ENCODE data around the gene NSD1. TPM values are rescaled to one million over a fixed set of nuclear protein-coding genes. Genes with fewer than 3 reads are reported as not detected.
"Not testable (repeated sequence)": the region's sequence is repeated elsewhere in the genome, so short reads cannot be mapped to it uniquely, and the experiment has no call there.

The NSD1 gene
- polyA plus RNA-seq, 1 donor from 2014 or later: 68.5 TPM

DNA sequence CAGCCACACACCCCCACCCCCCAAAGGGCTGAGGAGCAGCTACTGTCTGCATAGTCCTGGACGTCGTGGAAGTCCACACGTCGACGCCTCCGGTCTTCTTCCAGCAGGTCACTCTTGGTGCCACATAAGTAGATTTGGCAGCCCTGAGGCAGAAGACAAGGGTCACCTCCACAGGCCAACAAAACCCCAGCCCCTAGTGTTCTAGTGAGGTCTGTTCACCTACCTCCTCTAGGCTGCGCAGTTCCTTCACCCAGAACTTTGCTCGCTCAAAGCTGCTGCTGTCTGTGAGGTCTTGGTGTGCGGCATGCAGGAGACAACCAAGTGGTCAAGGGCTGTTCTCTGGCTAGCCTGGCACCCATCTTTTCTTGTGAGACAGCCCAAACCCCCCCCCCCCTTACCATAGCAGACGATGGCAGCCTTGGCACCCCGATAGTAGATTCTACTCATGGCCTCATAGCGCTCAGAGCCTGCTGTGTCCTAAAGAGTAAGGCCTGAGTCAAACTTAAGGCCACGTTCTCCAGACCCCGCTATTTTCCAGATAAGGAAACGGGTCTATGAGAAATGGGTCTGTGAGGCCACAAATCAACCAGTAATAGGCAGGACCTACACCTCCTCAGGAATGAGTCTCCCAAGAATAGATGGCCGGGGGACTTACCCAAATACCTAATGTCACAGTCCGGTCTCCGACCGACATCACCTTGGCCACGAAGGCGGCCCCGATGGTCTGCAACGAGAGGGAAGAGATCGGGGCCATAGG lies 169.0 kb downstream of the NSD1 start:
- Mint-ChIP-seq H3K4me1 (peaks cover 44 to 68% (median 68%) of the 10 kb centered on the region in 3 donors), H3K36me3 (peaks cover 2% of the 10 kb centered on the region), H3K9me3 (no peaks in the 10 kb centered on the region), H3K27me3 (no peaks in the 10 kb centered on the region), H3K4me3 (peak overlapping the region; percentile 88 to 99 (median 96)), H3K27ac (peak overlapping the region; percentile 88 to 97 (median 91))

DNA sequence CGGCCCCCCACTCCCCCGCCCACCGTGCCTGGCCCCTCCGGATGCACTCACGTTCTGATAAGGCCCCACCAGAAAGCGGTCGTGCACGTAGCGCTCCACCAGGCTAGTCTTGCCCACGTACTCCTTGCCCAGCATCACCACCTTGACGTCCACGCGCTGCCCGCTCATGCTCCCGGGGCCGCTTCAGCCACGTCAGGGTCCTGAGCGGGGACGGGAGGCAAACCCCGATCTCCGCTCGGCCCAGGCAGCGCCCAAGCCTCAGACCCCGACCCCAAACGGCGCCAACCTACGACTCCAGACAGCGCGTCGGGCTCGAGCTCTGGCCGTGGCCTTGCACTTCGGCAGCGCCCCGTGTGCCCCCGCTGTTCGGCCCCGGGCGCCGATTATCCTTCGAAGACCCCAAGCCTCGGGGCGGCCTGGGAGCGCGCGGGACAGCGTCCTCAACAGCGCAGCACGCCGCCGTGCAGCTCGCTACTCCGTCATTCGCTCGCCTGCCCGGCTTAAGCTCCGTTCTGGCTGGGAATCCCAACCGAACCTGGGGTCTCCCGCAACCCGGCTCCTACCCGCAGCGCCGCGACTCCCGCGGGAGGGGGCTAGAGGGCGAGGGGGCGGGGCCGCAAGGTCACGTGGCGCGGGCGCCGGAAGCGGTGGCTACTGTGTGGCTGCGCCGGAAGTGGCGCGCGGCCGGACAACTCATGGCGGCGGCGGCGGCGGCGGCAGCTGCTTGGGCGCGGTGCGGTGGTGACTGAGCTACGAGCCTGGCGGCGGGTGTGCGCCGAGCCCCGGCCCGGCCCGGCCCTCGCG lies 169.8 kb downstream of the NSD1 start, which contains the start of the genes PRELID1 and RAB24:
PRELID1 (plus strand) TSS at position 679 of the 804 bp plus-strand sequence. CDS start 187 bp downstream, outside the sequence.
RAB24 (minus strand) TSS at position 599 of the 804 bp plus-strand sequence; CDS start at position 168, 431 bp downstream.
- peaks cover 42 to 70% (median 68%) of the 10 kb centered on the region in 3 donors for H3K4me1 Mint-ChIP-seq
- H3K27me3 Mint-ChIP-seq: no peaks in the 10 kb centered on the region
- H3K27ac Mint-ChIP-seq: peak within 1 kb of the TSS; percentile 88 to 98 (median 97)
- H3K4me3 Mint-ChIP-seq: peak within 1 kb of the TSS; percentile 88 to 99 (median 96)
- peaks cover 2% of the 10 kb centered on the region for H3K36me3 Mint-ChIP-seq
- H3K9me3 Mint-ChIP-seq: no peaks in the 10 kb centered on the region

DNA sequence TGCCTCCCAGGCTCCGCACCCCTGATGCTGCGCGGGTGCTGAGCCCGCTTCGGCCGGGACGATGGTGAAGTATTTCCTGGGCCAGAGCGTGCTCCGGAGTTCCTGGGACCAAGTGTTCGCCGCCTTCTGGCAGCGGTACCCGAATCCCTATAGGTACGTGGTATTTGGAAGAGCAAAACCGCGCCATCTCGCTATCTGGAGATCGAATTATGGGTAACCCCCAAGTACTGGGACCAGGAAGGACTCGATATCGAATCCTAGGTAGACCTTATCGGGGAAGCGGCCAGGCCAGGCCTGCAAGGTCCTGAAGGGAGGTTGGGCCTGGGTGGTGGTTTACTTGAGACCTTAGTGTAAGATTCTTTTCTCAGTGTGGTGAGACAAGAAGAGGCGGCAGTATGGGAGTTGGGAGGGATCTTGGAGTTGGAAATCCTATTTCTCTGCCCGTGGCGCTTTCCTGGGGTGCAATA lies 170.4 kb downstream of the NSD1 start:
- Mint-ChIP-seq H3K9me3 (no peaks in the 10 kb centered on the region), H3K4me3 (peak overlapping the region; percentile 88 to 99 (median 96)), H3K36me3 (peaks cover 2% of the 10 kb centered on the region), H3K4me1 (peaks cover 38 to 67% (median 67%) of the 10 kb centered on the region in 3 donors), H3K27me3 (no peaks in the 10 kb centered on the region), H3K27ac (peak overlapping the region; percentile 88 to 98 (median 97))

- peak overlapping the region; percentile 88 to 98 (median 97) for H3K27ac Mint-ChIP-seq
- peak overlapping the region; percentile 88 to 99 (median 96) for H3K4me3 Mint-ChIP-seq
- H3K4me1 Mint-ChIP-seq: peaks cover 38 to 66% (median 65%) of the 10 kb centered on the region in 3 donors
- peaks cover 2% of the 10 kb centered on the region for H3K36me3 Mint-ChIP-seq
- no peaks in the 10 kb centered on the region for H3K9me3 Mint-ChIP-seq
- H3K27me3 Mint-ChIP-seq: no peaks in the 10 kb centered on the region
Observed at GRCh38 chr5:177304392-177305119, 171.0 kb downstream of the NSD1 start.

- H3K36me3 Mint-ChIP-seq, H3K27me3 Mint-ChIP-seq, H3K9me3 Mint-ChIP-seq: not testable (repeated sequence)
- H3K4me3 Mint-ChIP-seq: peak overlapping the region; percentile 44 to 88 (median 58)
- H3K27ac Mint-ChIP-seq: peak overlapping the region in 2 of 3 donors; percentile 53 to 74
- H3K4me1 Mint-ChIP-seq: peaks cover 35 to 64% (median 62%) of the 10 kb centered on the region in 3 donors
Observed at GRCh38 chr5:177306103-177306640, 172.6 kb downstream of the NSD1 start.

GRCh38 chr5:177306674-177307543 lies 173.3 kb downstream of the NSD1 start:
- peak overlapping the region; percentile 63 to 92 (median 86) for H3K4me3 Mint-ChIP-seq
- H3K36me3 Mint-ChIP-seq: peaks cover 2% of the 10 kb centered on the region
- H3K27me3 Mint-ChIP-seq: no peaks in the 10 kb centered on the region
- H3K27ac Mint-ChIP-seq: peak overlapping the region; percentile 2 to 94 (median 74)
- H3K9me3 Mint-ChIP-seq: no peaks in the 10 kb centered on the region
- peaks cover 35 to 58% (median 55%) of the 10 kb centered on the region in 3 donors for H3K4me1 Mint-ChIP-seq

- peak overlapping the region; percentile 63 to 92 (median 78) for H3K4me3 Mint-ChIP-seq
- peak overlapping the region in 1 of 3 donors; percentile 77 for H3K27ac Mint-ChIP-seq
- peaks cover 37 to 53% (median 51%) of the 10 kb centered on the region in 3 donors for H3K4me1 Mint-ChIP-seq
- H3K36me3 Mint-ChIP-seq: peaks cover 2% of the 10 kb centered on the region
- no peaks in the 10 kb centered on the region for H3K27me3 Mint-ChIP-seq
- H3K9me3 Mint-ChIP-seq: no peaks in the 10 kb centered on the region
Observed at GRCh38 chr5:177307544-177308363, 174.2 kb downstream of the NSD1 start.

- Mint-ChIP-seq H3K27ac (peak overlapping the region in 2 of 3 donors; percentile 88 to 94), H3K9me3 (no peaks in the 10 kb centered on the region), H3K4me3 (peak overlapping the region in 2 of 4 donors; percentile 79 to 82), H3K27me3 (no peaks in the 10 kb centered on the region), H3K4me1 (peaks cover 41 to 57% (median 52%) of the 10 kb centered on the region in 3 donors), H3K36me3 (peaks cover 2% of the 10 kb centered on the region)
Observed at GRCh38 chr5:177308740-177309139, 175.2 kb downstream of the NSD1 start.

DNA sequence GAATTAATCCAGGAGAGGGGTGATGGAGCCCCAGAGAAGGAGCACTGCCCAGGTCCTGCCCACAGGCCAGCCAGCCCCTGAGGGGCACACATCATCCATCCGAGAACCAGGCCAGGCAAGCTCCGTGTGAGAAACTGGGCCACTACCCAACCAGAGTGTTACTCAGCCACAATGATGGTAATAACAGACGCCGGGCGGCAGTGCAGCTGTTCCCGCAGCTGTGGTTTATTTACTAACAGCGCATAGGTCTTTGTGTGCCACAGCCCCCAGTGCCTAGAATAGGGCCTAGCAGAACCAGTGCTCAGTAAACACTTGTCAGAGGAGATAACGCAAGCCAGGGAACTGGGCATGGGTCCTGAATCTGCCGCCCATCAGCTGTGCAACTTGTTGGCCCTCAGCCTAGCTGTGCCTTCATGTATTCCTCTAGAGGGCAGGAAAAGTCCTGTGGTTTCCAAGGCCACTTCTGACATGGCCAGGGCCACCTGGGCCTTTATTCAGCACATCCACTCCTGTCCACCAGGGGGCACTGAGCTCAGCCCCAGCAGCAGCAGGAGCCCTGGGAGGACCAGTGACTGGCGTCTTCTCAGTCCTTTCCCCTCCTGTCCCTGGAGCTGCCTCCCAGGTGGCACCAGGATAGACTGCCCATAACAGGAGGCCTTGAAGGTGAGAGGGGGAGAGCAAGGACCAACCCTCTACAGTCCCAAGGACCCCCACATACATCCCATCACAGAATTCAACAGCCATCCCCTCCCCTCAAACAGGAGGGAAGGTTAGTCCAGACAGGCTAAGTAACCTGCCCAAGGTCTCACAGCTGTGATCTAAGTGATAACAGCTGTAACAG lies 176.0 kb downstream of the NSD1 start:
- H3K27me3 Mint-ChIP-seq: no peaks in the 10 kb centered on the region
- H3K9me3 Mint-ChIP-seq: no peaks in the 10 kb centered on the region
- peaks cover 2% of the 10 kb centered on the region for H3K36me3 Mint-ChIP-seq
- peaks cover 36 to 52% (median 48%) of the 10 kb centered on the region in 3 donors for H3K4me1 Mint-ChIP-seq
- peak overlapping the region; percentile 76 to 94 (median 88) for H3K27ac Mint-ChIP-seq
- H3K4me3 Mint-ChIP-seq: peak overlapping the region; percentile 60 to 82 (median 76)

GRCh38 chr5:177310332-177310731 lies 176.8 kb downstream of the NSD1 start:
- peaks cover 31 to 45% (median 40%) of the 10 kb centered on the region in 3 donors for H3K4me1 Mint-ChIP-seq
- H3K27me3 Mint-ChIP-seq: no peaks in the 10 kb centered on the region
- no peaks in the 10 kb centered on the region for H3K36me3 Mint-ChIP-seq
- H3K27ac Mint-ChIP-seq: peak overlapping the region in 2 of 3 donors; percentile 94
- H3K4me3 Mint-ChIP-seq: peak overlapping the region; percentile 82 to 96 (median 94)
- H3K9me3 Mint-ChIP-seq: no peaks in the 10 kb centered on the region

- no peaks in the 10 kb centered on the region for H3K27me3 Mint-ChIP-seq
- H3K36me3 Mint-ChIP-seq: no peaks in the 10 kb centered on the region
- peak overlapping the region; percentile 82 to 96 (median 94) for H3K4me3 Mint-ChIP-seq
- H3K9me3 Mint-ChIP-seq: no peaks in the 10 kb centered on the region
- H3K27ac Mint-ChIP-seq: peak overlapping the region; percentile 39 to 94 (median 71)
- peaks cover 31 to 41% (median 36%) of the 10 kb centered on the region in 3 donors for H3K4me1 Mint-ChIP-seq
Observed at GRCh38 chr5:177310757-177311391, 177.3 kb downstream of the NSD1 start.
